MG63 (cell line): ENCODE results near the gene SMC1B. TPM values are rescaled to one million over a fixed set of nuclear protein-coding genes. Genes with fewer than 3 reads are reported as not detected.
A peak's percentile ranks its signal among the peaks of the same experiment; 100 is the strongest.

Experiments
- DNase-seq: peaks from one replicate; pipeline ENCODE4 v3.0.0-alpha.2; 2020
- H3K27me3 ChIP-seq: fragments of 250-450 bp; sonication (Bioruptor Pico); 2 replicates; pipeline ENCODE4 v1.5.1; 2020; ENCODE audit warnings: mild to moderate bottlenecking, moderate library complexity
- H3K36me3 ChIP-seq: fragments of 250-450 bp; sonication (Bioruptor Pico); 2 replicates; pipeline ENCODE4 v1.5.1; 2020; ENCODE audit warnings: mild to moderate bottlenecking, moderate library complexity
- H3K4me3 ChIP-seq: fragments of 250-450 bp; sonication (Bioruptor Pico); 2 replicates; pipeline ENCODE4 v1.5.1; 2020; ENCODE audit warnings: mild to moderate bottlenecking, moderate library complexity
- H3K9me3 ChIP-seq: fragments of 250-450 bp; sonication (Bioruptor Pico); 2 replicates; pipeline ENCODE4 v1.5.1; 2020; ENCODE audit warnings: mild to moderate bottlenecking, moderate library complexity
- total RNA-seq: library from RNA; depleted of rRNA; stranded (reverse); fragments of >200 nt; shearing (Covaris generic); gene quantifications from 2 replicates; pipeline ENCODE4 v1.2.3, GENCODE V29; 2014; ENCODE audit warnings: low replicate concordance; rRNA removed

The SMC1B gene, protein sequence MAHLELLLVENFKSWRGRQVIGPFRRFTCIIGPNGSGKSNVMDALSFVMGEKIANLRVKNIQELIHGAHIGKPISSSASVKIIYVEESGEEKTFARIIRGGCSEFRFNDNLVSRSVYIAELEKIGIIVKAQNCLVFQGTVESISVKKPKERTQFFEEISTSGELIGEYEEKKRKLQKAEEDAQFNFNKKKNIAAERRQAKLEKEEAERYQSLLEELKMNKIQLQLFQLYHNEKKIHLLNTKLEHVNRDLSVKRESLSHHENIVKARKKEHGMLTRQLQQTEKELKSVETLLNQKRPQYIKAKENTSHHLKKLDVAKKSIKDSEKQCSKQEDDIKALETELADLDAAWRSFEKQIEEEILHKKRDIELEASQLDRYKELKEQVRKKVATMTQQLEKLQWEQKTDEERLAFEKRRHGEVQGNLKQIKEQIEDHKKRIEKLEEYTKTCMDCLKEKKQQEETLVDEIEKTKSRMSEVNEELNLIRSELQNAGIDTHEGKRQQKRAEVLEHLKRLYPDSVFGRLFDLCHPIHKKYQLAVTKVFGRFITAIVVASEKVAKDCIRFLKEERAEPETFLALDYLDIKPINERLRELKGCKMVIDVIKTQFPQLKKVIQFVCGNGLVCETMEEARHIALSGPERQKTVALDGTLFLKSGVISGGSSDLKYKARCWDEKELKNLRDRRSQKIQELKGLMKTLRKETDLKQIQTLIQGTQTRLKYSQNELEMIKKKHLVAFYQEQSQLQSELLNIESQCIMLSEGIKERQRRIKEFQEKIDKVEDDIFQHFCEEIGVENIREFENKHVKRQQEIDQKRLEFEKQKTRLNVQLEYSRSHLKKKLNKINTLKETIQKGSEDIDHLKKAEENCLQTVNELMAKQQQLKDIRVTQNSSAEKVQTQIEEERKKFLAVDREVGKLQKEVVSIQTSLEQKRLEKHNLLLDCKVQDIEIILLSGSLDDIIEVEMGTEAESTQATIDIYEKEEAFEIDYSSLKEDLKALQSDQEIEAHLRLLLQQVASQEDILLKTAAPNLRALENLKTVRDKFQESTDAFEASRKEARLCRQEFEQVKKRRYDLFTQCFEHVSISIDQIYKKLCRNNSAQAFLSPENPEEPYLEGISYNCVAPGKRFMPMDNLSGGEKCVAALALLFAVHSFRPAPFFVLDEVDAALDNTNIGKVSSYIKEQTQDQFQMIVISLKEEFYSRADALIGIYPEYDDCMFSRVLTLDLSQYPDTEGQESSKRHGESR
- total RNA-seq, result not detected in 2 replicates

- DNase-seq, result peak; percentile 86
These were observed at the start of gene SMC1B, which contains the start of gene RIBC2 for GRCh38 chr22:45413368-45414211. SMC1B (minus strand) TSS chr22:45413599; CDS start chr22:45413567, 32 bp downstream. RIBC2 (plus strand) TSS chr22:45413693; CDS start chr22:45413887, 194 bp downstream.

GRCh38 chr22:45462034-45462655, 48.7 kb upstream of the SMC1B start:
- Histone ChIP-seq H3K36me3 (no peaks in the 10 kb centered on the region), H3K9me3 (peaks cover 2% of the 10 kb centered on the region; the same call in 1 of the 2 replicates), H3K27me3 (no peaks in the 10 kb centered on the region), H3K4me3 (no peak overlapping the region)
- DNase-seq, result no peak

More at GRCh38 chr22:45413368-45414211, at the start of gene SMC1B, which contains the start of gene RIBC2:
- peak within 1 kb of the TSS; percentile 63 for H3K4me3 ChIP-seq
- H3K9me3 ChIP-seq, result no peaks in the 10 kb centered on the region
- no peaks in the 10 kb centered on the region; the same call in 1 of the 2 replicates for H3K36me3 ChIP-seq
- no peaks in the 10 kb centered on the region for H3K27me3 ChIP-seq

DNA sequence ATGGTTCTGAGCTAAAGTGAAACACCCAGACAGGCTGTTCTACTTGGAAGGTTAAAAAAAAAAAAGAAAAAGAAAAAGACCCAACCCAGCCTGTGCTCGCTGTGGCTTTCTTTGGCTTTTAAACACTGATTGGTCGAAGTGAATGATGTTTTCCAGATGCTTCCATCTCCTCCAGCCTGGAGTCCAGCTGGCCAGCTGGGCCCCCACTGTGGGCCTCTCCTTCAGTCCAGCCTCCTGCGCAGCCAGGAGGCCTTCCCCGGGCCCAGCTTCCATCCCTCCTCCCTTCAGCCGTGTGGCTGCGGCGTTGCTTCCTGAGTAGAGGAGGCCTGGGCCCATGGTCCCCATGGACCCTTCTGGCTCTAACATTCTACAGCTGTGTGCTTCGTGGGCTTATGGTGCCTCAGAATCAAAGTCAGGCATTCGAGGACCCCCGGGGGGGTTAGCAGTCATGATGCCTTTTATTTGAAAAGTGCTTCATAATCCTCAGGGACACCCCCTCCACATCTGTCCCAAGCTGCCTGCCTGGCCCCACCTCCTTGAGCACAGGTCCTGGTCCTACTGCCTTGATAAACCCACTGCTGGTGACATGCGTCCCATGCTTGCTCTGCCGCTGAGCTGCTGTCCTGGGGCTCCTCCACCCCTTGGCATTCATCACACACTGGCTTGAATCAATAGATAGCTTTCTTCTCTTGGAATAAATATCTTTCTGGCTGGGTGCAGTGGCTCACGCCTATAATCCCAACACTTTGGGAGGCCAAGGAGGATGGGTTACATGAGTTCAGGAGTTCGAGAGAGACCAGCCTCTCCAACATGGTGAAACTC, 47.1 kb upstream of the SMC1B start:
- DNase-seq, result no peak
- no peak overlapping the region for H3K4me3 ChIP-seq
- H3K36me3 ChIP-seq, result no peaks in the 10 kb centered on the region
- H3K27me3 ChIP-seq, result no peaks in the 10 kb centered on the region
- no peaks in the 10 kb centered on the region for H3K9me3 ChIP-seq

GRCh38 chr22:45459235-45459634, 45.8 kb upstream of the SMC1B start:
- Histone ChIP-seq H3K27me3 (no peaks in the 10 kb centered on the region), H3K9me3 (no peaks in the 10 kb centered on the region), H3K36me3 (no peaks in the 10 kb centered on the region), H3K4me3 (no peak overlapping the region)
- no peak for DNase-seq

- Histone ChIP-seq H3K9me3 (no peaks in the 10 kb centered on the region), H3K36me3 (no peaks in the 10 kb centered on the region), H3K4me3 (no peak overlapping the region), H3K27me3 (no peaks in the 10 kb centered on the region)
- no peak for DNase-seq
These were observed 45.1 kb upstream of the SMC1B start for GRCh38 chr22:45458532-45458931.

GRCh38 chr22:45456811-45457210, 43.4 kb upstream of the SMC1B start:
- Histone ChIP-seq H3K9me3 (no peaks in the 10 kb centered on the region), H3K27me3 (no peaks in the 10 kb centered on the region), H3K4me3 (no peak overlapping the region), H3K36me3 (no peaks in the 10 kb centered on the region)
- no peak for DNase-seq

DNA sequence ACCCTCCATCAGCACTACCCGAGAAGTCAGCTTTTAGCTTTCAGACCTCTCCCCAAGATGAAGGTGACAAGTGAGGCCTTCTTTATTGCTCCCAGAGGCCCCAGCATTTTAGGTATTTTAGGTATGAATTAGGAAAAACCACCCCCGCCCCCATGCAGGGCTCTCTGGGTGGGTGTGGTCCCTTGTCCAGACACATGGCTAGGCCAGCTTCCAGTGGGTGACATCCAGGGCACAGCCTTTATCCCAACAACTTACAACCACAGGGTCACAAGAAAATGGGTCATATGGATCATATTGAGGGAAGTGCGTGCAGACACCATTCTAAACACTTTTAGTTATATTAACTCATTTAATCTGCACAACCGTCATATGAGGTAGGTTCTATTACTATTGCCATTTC, 42.2 kb upstream of the SMC1B start:
- Histone ChIP-seq H3K27me3 (no peaks in the 10 kb centered on the region), H3K36me3 (no peaks in the 10 kb centered on the region), H3K9me3 (no peaks in the 10 kb centered on the region), H3K4me3 (no peak overlapping the region)
- DNase-seq, result no peak

DNA sequence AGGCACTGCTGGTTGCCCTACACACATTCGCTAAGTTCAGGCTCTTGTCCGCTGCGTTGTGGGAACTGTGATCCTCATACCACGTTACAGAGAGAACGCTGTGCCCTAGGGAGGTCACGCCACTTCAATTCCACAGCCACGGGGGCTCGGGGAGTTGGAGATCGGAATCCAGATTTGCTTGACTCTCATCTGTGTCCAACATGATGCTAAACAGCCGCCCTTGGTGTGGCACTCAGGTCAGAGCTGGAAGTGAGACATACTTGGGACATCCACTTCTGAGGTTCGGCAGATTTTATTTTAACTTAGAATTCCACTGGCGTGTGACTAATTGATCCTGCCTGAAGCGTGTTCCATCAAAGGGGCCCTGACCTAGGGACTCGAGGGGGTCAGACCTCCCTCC, 41.8 kb upstream of the SMC1B start:
- no peaks in the 10 kb centered on the region for H3K27me3 ChIP-seq
- no peak overlapping the region for H3K4me3 ChIP-seq
- DNase-seq, result no peak
- no peaks in the 10 kb centered on the region for H3K36me3 ChIP-seq
- H3K9me3 ChIP-seq, result no peaks in the 10 kb centered on the region

DNA sequence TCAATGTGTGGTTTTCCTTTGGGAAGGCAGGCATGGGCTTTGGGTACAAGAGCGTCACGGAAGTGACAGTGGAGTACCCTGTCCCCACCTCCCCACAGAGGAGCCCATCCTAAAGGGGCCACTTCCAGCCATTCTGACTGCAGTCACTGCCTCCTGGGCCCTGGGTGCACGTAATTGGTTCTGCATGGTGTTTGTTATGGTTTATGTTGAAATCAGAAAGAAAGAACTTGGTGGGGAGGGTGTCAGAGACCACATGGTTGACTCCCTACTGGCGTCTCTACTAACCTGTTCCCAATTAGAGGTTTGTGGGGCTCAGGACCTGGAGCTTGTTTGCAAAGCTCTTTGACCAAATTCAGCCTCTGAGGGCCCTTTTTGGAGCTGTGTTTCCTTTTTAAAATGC, 40.9 kb upstream of the SMC1B start:
- H3K9me3 ChIP-seq, result no peaks in the 10 kb centered on the region
- DNase-seq, result no peak
- no peak overlapping the region for H3K4me3 ChIP-seq
- no peaks in the 10 kb centered on the region for H3K36me3 ChIP-seq
- H3K27me3 ChIP-seq, result no peaks in the 10 kb centered on the region

GRCh38 chr22:45453764-45454163, 40.4 kb upstream of the SMC1B start:
- no peaks in the 10 kb centered on the region for H3K27me3 ChIP-seq
- no peak overlapping the region for H3K4me3 ChIP-seq
- DNase-seq, result no peak
- no peaks in the 10 kb centered on the region for H3K9me3 ChIP-seq
- no peaks in the 10 kb centered on the region for H3K36me3 ChIP-seq

DNA sequence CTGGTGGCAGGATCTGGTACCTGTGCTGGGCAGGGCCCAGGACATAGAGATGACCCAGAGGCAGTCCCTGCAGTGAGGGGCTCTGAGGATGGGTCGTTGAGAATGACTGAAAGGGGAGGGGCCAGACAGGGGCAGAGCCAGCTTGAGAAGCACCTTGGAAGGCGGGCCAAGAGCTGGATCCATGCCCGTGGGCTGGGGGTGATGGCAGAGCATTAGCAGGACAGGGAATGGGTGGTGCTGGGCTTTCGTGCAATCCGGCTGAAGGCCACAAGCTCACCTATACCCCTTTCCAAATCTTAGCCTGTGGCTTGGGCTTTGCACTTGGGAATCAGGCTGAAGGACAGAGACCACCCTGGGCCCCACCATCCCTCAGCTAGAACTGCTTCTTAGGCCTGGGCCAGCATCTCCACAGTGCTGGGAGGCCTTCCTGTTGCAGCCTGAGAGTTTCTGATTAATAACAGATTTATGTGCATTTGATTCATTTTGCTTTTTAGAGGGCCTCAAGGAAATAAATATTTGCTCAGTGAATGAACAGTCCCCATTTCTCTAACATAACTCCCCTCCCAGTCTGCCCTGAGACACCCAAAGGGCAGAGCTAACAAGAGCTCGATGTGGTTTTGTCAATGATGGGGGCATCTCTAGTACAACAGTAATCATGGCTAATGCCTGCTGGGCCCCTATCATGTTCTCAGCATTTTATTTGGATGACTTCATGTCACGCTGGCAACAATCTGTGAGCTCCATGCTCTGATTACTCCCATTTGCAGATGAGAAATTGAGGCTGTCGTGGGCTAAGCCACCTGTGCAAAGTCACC, 39.4 kb upstream of the SMC1B start:
- no peak overlapping the region for H3K4me3 ChIP-seq
- no peaks in the 10 kb centered on the region for H3K9me3 ChIP-seq
- no peaks in the 10 kb centered on the region for H3K36me3 ChIP-seq
- peak; percentile 16 for DNase-seq
- H3K27me3 ChIP-seq, result no peaks in the 10 kb centered on the region

- DNase-seq, result no peak
- Histone ChIP-seq H3K27me3 (no peaks in the 10 kb centered on the region), H3K36me3 (no peaks in the 10 kb centered on the region), H3K4me3 (no peak overlapping the region), H3K9me3 (no peaks in the 10 kb centered on the region)
These were observed 38.6 kb upstream of the SMC1B start for GRCh38 chr22:45451972-45452371.

DNA sequence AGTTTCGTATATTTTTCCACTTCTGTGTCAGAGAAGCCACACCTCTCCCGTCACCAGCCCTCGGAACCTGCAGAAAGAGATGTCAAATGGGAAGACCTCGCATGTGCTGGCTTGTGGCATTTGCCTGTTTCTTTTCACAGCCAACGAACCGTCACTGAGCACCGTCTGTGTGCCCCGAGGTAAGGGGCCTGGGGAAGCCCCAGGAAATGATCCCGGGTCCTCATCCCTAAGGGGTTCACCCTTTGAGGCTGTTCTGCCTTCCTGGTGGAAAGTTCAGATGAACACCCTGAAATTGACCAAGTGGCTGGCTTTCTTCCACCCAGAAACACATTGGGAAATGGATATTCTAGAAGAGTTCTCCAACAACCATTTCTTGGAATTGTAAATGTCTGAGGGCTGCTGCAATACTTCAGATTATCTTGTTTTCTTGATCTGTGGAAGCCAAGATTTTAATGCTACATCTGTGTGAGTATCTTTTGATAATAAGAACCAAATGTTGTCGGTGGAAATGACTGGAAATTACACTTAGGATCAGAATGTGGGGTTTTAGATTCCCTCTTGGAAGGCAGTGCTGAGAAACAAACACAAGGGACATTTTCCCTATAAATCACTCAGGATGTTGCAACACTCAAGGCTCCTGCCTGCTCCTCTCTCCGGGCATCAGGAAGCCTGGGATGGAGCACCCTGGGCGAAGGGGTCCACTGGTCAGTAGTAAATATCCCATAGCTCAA, 37.7 kb upstream of the SMC1B start:
- H3K9me3 ChIP-seq, result no peaks in the 10 kb centered on the region
- no peaks in the 10 kb centered on the region for H3K27me3 ChIP-seq
- no peak overlapping the region for H3K4me3 ChIP-seq
- no peak for DNase-seq
- no peaks in the 10 kb centered on the region for H3K36me3 ChIP-seq
